Left ventricle myocardium inferior (tissue), 1 donor: Measurements from ENCODE around the gene CDC42SE1. TPM values are rescaled to one million over a fixed set of nuclear protein-coding genes. Genes with fewer than 3 reads are reported as not detected.

Experiments used
- DNase-seq: peaks from one replicate; pipeline ENCODE4 v3.0.0-alpha.2; 2020
- H3K27ac ChIP-seq: fragments of 200-600 bp; replicated peaks from 2 replicates; pipeline ENCODE4 v1.8.0; 2021
- H3K27me3 ChIP-seq: fragments of 200-600 bp; 2 replicates; pipeline ENCODE4 v1.8.0; 2021; ENCODE audit warnings: low read depth
- H3K36me3 ChIP-seq: fragments of 200-600 bp; 2 replicates; pipeline ENCODE4 v1.8.0; 2021
- H3K4me1 ChIP-seq: fragments of 200-600 bp; 2 replicates; pipeline ENCODE4 v1.8.0; 2021
- H3K4me3 ChIP-seq: fragments of 200-600 bp; 2 replicates; pipeline ENCODE4 v1.8.0; 2021; ENCODE audit warnings: mild to moderate bottlenecking, moderate library complexity
- H3K9me3 ChIP-seq: fragments of 200-600 bp; replicated peaks from 2 replicates; pipeline ENCODE4 v1.8.0; 2021
- intact Hi-C: fragments of 100-400 bp; cut with micrococcal nuclease; formaldehyde crosslinking; loops from one replicate; pipeline ENCODE4 v1.11.0; 2022
- total RNA-seq: library from RNA; stranded (reverse); fragmentation: NEBNext Ultra II Directional; extraction: Animal tissue kit (Norgen Biotek cat#: 25700); gene quantifications from one replicate; pipeline ENCODE4 v1.2.1, GENCODE V29; 2021
- TF ChIP-seq, protein P1 (sequence below): fragments of 200-600 bp; IDR thresholded peaks from 2 replicates; pipeline ENCODE4 v1.8.0; 2021; ENCODE audit warnings: antibody characterized with exemption, mild to moderate bottlenecking, borderline replicate concordance
- donor health status: DM: no; HTN: yes; CAD: no; lungs with severe emphysema.

CDC42SE1 gene
- total RNA-seq, 1 donor from 2014 or later: 24.8 TPM

DNA sequence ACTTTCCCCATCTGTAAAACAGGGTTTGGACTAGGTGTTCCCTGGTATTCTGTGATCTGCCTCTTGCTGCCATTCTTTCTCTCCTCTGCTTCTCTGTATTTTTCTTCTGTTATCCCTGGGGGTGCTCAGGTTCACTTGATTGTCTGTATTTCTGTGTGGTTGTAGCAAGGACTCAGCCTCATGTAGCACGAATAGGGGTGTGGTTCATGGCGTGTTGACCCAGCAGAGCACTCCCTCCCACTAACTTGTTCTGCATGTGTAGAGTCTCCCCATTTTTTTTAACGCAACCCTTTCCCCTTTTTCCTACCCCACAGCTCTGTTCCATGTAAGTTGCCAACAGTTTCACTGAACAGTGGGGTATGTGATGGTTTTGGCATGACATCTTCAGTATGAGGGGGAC is 24.3 kb downstream of the CDC42SE1 start:
- intact Hi-C loops: no loop called here
- peaks cover 50% of the 10 kb centered on the region for H3K36me3 ChIP-seq
- TF ChIP-seq, protein P1, sequence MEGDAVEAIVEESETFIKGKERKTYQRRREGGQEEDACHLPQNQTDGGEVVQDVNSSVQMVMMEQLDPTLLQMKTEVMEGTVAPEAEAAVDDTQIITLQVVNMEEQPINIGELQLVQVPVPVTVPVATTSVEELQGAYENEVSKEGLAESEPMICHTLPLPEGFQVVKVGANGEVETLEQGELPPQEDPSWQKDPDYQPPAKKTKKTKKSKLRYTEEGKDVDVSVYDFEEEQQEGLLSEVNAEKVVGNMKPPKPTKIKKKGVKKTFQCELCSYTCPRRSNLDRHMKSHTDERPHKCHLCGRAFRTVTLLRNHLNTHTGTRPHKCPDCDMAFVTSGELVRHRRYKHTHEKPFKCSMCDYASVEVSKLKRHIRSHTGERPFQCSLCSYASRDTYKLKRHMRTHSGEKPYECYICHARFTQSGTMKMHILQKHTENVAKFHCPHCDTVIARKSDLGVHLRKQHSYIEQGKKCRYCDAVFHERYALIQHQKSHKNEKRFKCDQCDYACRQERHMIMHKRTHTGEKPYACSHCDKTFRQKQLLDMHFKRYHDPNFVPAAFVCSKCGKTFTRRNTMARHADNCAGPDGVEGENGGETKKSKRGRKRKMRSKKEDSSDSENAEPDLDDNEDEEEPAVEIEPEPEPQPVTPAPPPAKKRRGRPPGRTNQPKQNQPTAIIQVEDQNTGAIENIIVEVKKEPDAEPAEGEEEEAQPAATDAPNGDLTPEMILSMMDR: no peak

DNA sequence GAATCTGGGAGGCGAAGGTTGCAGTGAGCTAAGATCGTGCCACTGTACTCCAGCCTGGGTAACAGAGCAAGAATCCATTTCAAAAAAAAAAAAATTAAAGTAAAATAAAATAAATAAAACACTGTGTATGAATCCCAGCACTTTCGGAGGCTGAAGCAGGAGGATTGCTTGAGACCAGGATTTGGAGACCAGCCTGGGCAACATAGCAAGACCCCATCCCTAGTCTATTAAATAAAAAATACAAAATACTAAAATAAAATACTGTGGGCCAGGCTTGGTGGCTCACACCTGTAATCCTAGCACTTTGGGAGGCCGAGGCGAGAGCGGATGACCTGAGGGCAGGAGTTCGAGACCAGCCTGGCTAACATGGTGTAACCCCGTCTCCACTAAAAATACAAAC is 27.3 kb downstream of the CDC42SE1 start:
- intact Hi-C loops: no loop called here
- Histone ChIP-seq H3K36me3 (peaks cover 77% of the 10 kb centered on the region), H3K9me3 (no peaks in the 10 kb centered on the region), H3K4me3 (no peak overlapping the region), H3K27me3 (no peaks in the 10 kb centered on the region), H3K4me1 (peaks cover 23% of the 10 kb centered on the region), H3K27ac (no peak overlapping the region)
- DNase-seq: no peak
- TF ChIP-seq, protein P1: no peak

More for the DNA sequence above, 24.3 kb downstream of the CDC42SE1 start:
- no peak for DNase-seq
- H3K9me3 ChIP-seq: no peaks in the 10 kb centered on the region
- no peaks in the 10 kb centered on the region for H3K27me3 ChIP-seq
- peak overlapping the region; percentile 47 for H3K27ac ChIP-seq
- H3K4me3 ChIP-seq: no peak overlapping the region
- peaks cover 29% of the 10 kb centered on the region for H3K4me1 ChIP-seq

DNA sequence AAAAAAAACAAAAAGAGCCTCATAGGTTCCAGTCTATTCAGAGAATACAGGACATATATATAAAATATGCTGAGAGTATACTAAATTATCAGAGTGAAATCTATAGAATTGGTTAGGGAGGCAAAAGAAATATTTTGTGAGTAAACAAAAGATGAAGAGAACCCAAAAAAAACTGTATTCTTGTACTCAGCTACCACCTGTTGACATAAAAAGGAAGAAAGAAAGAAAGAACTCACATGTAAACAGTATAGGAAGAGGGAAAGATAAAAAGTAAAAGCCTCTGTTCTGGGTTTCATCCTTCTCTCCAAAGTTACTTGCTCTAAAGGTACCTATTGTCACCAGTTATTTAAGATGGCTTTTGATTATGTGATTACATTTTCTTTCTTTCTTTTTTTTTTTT is 33.0 kb downstream of the CDC42SE1 start:
- peaks cover 63% of the 10 kb centered on the region for H3K36me3 ChIP-seq
- H3K9me3 ChIP-seq: no peaks in the 10 kb centered on the region
- intact Hi-C loops: no loop called here
- TF ChIP-seq, protein P1: no peak
- H3K27ac ChIP-seq: no peak overlapping the region
- H3K27me3 ChIP-seq: no peaks in the 10 kb centered on the region
- H3K4me3 ChIP-seq: no peak overlapping the region
- no peak for DNase-seq
- peaks cover 25% of the 10 kb centered on the region for H3K4me1 ChIP-seq

DNA sequence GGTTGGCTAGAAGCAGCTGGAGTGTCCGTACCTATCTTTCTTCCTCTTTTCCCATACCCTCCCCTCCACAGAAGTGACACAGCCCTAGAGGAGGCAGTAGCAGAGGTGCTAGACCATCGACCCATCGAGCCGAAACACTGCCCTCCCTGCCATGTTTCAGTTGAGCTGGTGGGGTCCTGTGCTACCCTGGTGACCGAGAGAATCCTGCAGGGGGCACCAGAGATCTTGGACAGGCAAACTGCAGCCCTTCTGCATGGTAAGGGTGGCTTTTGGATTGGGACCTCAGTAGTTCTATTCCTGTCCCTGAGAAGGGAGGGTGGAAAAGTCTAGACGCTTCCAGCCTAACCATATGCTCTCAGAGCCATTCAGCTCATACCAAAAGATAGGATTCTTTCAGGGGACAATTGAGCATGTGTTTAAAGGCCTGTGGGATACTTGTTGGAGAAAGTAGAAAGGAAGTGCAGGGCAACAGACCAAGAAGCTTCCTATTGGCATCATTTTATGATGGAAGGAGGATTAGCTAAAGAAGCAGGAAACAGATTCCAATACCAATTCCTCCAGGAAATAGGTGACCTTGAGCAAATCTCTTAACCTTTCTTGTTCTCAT is 34.8 kb downstream of the CDC42SE1 start:
- intact Hi-C loops: no loop called here
- no peak overlapping the region for H3K4me3 ChIP-seq
- peak overlapping the region; percentile 85 for H3K27ac ChIP-seq
- peak; percentile 78 for DNase-seq
- TF ChIP-seq, protein P1: peak; percentile 78
- peaks cover 47% of the 10 kb centered on the region for H3K36me3 ChIP-seq
- H3K9me3 ChIP-seq: no peaks in the 10 kb centered on the region
- H3K4me1 ChIP-seq: peaks cover 25% of the 10 kb centered on the region
- no peaks in the 10 kb centered on the region for H3K27me3 ChIP-seq

GRCh38 chr1:151013518-151013917 is 45.9 kb downstream of the CDC42SE1 start:
- Histone ChIP-seq H3K9me3 (no peaks in the 10 kb centered on the region), H3K4me1 (peaks cover 70% of the 10 kb centered on the region), H3K27ac (peak overlapping the region; percentile 94), H3K27me3 (no peaks in the 10 kb centered on the region), H3K36me3 (peaks cover 9% of the 10 kb centered on the region), H3K4me3 (peak overlapping the region; percentile 34)
- intact Hi-C loops: no loop called here
- TF ChIP-seq, protein P1: no peak
- no peak for DNase-seq
